SU-DHL-6 (cell line): ENCODE results near the gene REG4.
"Not testable (repeated sequence)": the region's sequence is repeated elsewhere in the genome, so short reads cannot be mapped to it uniquely, and the experiment has no call there.

Experiments used
- H2AFZ ChIP-seq: fragments of 200-600 bp; sonication (generic); 2 replicates; pipeline ENCODE4 v1.6.1; 2014; ENCODE audit warnings: low read depth, mild to moderate bottlenecking, moderate library complexity, mixed read lengths, antibody characterized with exemption, low read length; ENCODE audit not compliant: severe bottlenecking
- H3F3A ChIP-seq: fragments of 200-600 bp; shearing (Covaris generic); 2 replicates; pipeline ENCODE4 v1.6.0; 2016; ENCODE audit warnings: antibody characterized with exemption, mild to moderate bottlenecking; ENCODE audit not compliant: insufficient read depth
- H3K27ac ChIP-seq: fragments of 200-600 bp; sonication (generic); 2 replicates; pipeline ENCODE4 v1.5.1; 2016; ENCODE audit warnings: low read depth, mild to moderate bottlenecking, low read length, moderate library complexity, mixed read lengths
- H3K27me3 ChIP-seq: fragments of 200-600 bp; sonication (generic), shearing (Covaris generic); 2 replicates; pipeline ENCODE4 v1.6.0; 2014; ENCODE audit warnings: mild to moderate bottlenecking, low read length
- H3K36me3 ChIP-seq: fragments of 200-600 bp; sonication (generic); 2 replicates; pipeline ENCODE4 v1.6.1; 2014; ENCODE audit warnings: mild to moderate bottlenecking, low read length, mixed read lengths
- H3K4me2 ChIP-seq: fragments of 300-600, 200-600 bp; shearing (Covaris generic), sonication (generic); 2 replicates; pipeline ENCODE4 v1.6.0; 2014; ENCODE audit warnings: low read length, low read depth, mild to moderate bottlenecking; ENCODE audit not compliant: poor library complexity, severe bottlenecking
- H3K4me3 ChIP-seq: fragments of 200-600 bp; sonication (generic); 2 replicates; pipeline ENCODE4 v1.5.1; 2014; ENCODE audit warnings: antibody characterized with exemption, low read length, mild to moderate bottlenecking, mixed read lengths; ENCODE audit not compliant: insufficient read depth, poor library complexity, severe bottlenecking
- H3K79me2 ChIP-seq: fragments of 200-600 bp; sonication (generic); 2 replicates; pipeline ENCODE4 v1.6.1; 2014; ENCODE audit warnings: mild to moderate bottlenecking, low read length, moderate library complexity; ENCODE audit not compliant: insufficient read depth
- H3K9ac ChIP-seq: fragments of 200-600 bp; sonication (generic); 2 replicates; pipeline ENCODE4 v1.7.0; 2014; ENCODE audit warnings: mild to moderate bottlenecking, low read length
- H3K9me2 ChIP-seq: fragments of 200-600 bp; sonication (generic); replicated peaks from 2 replicates; pipeline ENCODE4 v1.6.1; 2014; ENCODE audit warnings: low read length; ENCODE audit not compliant: insufficient read depth
- H3K9me3 ChIP-seq: fragments of 200-600 bp; sonication (generic); 2 replicates; pipeline ENCODE4 v1.6.1; 2014; ENCODE audit warnings: low read length, mixed read lengths; ENCODE audit not compliant: insufficient read depth
- H4K20me1 ChIP-seq: fragments of 200-600 bp; sonication (generic); 2 replicates; pipeline ENCODE4 v1.6.1; 2014; ENCODE audit warnings: low read depth, mild to moderate bottlenecking, antibody characterized with exemption, low read length, moderate library complexity, mixed read lengths
- CTCF ChIP-seq: fragments of 200-600 bp; sonication (generic); IDR thresholded peaks from one replicate; pipeline ENCODE4 v1.5.1; 2017; ENCODE audit warnings: antibody characterized with exemption, mild to moderate bottlenecking, low read length, moderate library complexity; ENCODE audit not compliant: insufficient read depth, poor library complexity, severe bottlenecking
- EZH2phosphoT487 ChIP-seq: fragments of 200-600 bp; sonication (generic), shearing (Covaris generic); conservative IDR thresholded peaks from 2 replicates; pipeline ENCODE4 v1.6.1; 2018; ENCODE audit warnings: mild to moderate bottlenecking, antibody characterized with exemption, low read length, moderate library complexity, mixed read lengths

Gene REG4

GRCh38 chr1:119829625-119830024 is 18.4 kb upstream of the REG4 start:
- H3K79me2 ChIP-seq, result no peaks in the 10 kb centered on the region
- no peak overlapping the region for H3K27ac ChIP-seq
- H3K4me3 ChIP-seq, result no peak overlapping the region
- no peaks in the 10 kb centered on the region for H3K27me3 ChIP-seq
- no peak overlapping the region for H2AFZ ChIP-seq
- no peaks in the 10 kb centered on the region for H4K20me1 ChIP-seq
- H3K9me3 ChIP-seq, result no peaks in the 10 kb centered on the region
- no peaks in the 10 kb centered on the region for H3K9me2 ChIP-seq
- no peaks in the 10 kb centered on the region for H3F3A ChIP-seq
- no peak overlapping the region for H3K9ac ChIP-seq
- H3K4me2 ChIP-seq, result no peak overlapping the region
- TF ChIP-seq CTCF (no peak), EZH2phosphoT487 (no peak)
- no peaks in the 10 kb centered on the region for H3K36me3 ChIP-seq

GRCh38 chr1:119829006-119829405 is 17.7 kb upstream of the REG4 start:
- not testable (repeated sequence) for H3K9me2 ChIP-seq, H3K9me3 ChIP-seq, H3K79me2 ChIP-seq, H4K20me1 ChIP-seq, H3F3A ChIP-seq, H3K9ac ChIP-seq, H3K27me3 ChIP-seq, H3K4me2 ChIP-seq, H3K27ac ChIP-seq, H3K4me3 ChIP-seq, H2AFZ ChIP-seq, H3K36me3 ChIP-seq

GRCh38 chr1:119828266-119828665 is 17.0 kb upstream of the REG4 start:
- H4K20me1 ChIP-seq, result no peaks in the 10 kb centered on the region
- H3K36me3 ChIP-seq, result no peaks in the 10 kb centered on the region
- H2AFZ ChIP-seq, result no peak overlapping the region
- TF ChIP-seq EZH2phosphoT487, result no peak
- TF ChIP-seq CTCF, result no peak
- no peak overlapping the region for H3K4me2 ChIP-seq
- no peaks in the 10 kb centered on the region for H3K9me2 ChIP-seq
- no peak overlapping the region for H3K27ac ChIP-seq
- H3K9ac ChIP-seq, result no peak overlapping the region
- H3K9me3 ChIP-seq, result no peaks in the 10 kb centered on the region
- H3K27me3 ChIP-seq, result no peaks in the 10 kb centered on the region
- no peaks in the 10 kb centered on the region for H3K79me2 ChIP-seq
- H3F3A ChIP-seq, result no peaks in the 10 kb centered on the region
- H3K4me3 ChIP-seq, result no peak overlapping the region

- H2AFZ ChIP-seq, result no peak overlapping the region
- H3K4me2 ChIP-seq, result no peak overlapping the region
- no peak overlapping the region for H3K9ac ChIP-seq
- no peaks in the 10 kb centered on the region for H4K20me1 ChIP-seq
- no peaks in the 10 kb centered on the region for H3K9me2 ChIP-seq
- no peaks in the 10 kb centered on the region for H3F3A ChIP-seq
- no peak overlapping the region for H3K4me3 ChIP-seq
- peak; percentile 35 for TF ChIP-seq CTCF
- no peak for TF ChIP-seq EZH2phosphoT487
- H3K27me3 ChIP-seq, result no peaks in the 10 kb centered on the region
- H3K36me3 ChIP-seq, result no peaks in the 10 kb centered on the region
- no peaks in the 10 kb centered on the region for H3K9me3 ChIP-seq
- no peaks in the 10 kb centered on the region for H3K79me2 ChIP-seq
- no peak overlapping the region for H3K27ac ChIP-seq
These were observed 15.8 kb upstream of the REG4 start for GRCh38 chr1:119827010-119827409.
